Measurements from ENCODE around the gene KCNC3.
A peak's percentile ranks its signal among the peaks of the same experiment; 100 is the strongest.
"Not testable (repeated sequence)": the region's sequence is repeated elsewhere in the genome, so short reads cannot be mapped to it uniquely, and the experiment has no call there.

The KCNC3 gene

GRCh38 chr19:50353487-50353880, 24.3 kb upstream of the KCNC3 start:
- not testable (repeated sequence) for DNase-seq (ENCODE audit: low read depth)

DNA sequence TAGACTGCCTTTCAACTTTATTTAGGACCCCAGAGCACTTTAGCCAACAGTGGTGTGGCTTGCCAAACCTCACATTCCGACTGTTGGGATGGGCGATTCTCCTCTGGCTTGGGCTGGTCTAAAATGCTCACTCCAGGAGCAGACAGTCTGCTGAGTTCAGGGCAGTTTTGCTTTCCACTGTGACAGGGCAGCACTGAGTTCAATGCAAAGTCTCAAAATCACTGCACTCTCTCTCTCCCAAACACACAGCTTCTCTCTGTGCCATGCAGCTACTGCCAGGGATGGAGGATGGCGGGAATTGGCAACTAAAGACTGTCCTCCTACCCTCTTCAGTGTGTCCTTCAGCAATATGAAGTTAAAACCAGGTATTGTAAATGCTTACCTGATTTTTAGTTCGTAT, 23.1 kb upstream of the KCNC3 start:
- no peak for DNase-seq (ENCODE audit: low read depth)

DNA sequence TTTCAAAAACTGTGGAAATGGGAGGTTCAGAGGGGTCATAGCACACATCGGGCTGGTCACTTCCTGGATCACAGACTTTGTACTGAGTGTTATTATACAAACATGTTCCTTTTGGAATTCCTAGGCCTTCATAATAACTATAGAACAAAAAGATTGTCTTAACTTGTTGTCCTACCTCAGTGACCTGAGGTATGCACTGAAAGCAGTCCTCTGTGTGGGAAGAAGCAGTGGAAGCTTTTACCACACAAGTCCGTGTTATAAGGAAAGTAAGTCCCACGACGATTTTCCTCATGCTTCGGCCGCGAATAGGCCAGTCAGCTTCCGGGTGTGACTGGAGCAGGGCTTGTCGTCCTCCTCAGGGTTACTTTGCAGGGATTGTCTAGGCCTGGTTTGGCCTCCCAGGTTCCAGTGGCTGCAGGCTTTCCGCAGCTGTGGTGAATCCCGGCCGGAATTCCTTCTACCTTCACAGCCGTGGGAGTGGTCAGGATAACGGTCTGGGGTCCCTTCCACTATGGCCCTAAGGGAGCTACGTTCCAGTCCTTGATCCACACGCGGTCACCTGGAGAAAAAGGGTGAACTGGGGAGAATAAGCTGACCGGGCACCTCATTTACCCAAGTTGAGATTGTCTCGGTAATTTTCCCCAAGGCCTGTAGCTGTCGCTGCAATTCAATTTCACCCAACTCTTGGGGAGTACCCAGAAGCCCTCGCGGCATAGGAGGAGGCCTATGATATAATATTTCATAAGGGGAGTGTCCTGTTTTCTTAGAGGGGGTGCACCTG, 20.3 kb upstream of the KCNC3 start:
- DNase-seq (ENCODE audit: low read depth), result no peak

DNA sequence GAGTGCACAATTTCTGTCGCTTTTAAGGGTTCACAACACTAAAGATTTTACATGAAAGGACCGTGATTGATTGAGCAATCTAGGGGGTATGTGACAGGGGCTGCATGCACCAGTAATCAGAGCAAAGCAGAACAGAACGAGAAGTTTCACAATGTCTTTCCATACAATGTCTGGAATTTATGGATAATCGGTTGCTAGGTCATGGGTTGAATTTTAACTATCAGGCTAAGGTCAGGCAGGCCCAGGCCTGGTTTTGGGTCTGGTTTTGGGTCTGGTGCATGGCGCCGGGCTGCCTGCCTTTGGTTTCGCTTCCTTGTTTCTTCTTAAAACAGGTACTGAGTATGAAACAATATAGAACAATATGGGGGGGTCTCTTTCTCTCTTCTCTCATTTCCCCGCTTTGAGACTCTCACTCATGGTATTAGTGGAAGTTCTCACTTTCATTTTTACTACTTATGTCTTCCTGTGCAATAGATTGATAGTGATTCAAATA, 18.0 kb upstream of the KCNC3 start:
- DNase-seq (ENCODE audit: low read depth), result not testable (repeated sequence)

- DNase-seq (ENCODE audit: low read depth), result no peak
These were observed 15.6 kb upstream of the KCNC3 start for GRCh38 chr19:50344661-50345318.

- no peak for DNase-seq (ENCODE audit: low read depth)
These were observed 12.0 kb upstream of the KCNC3 start for GRCh38 chr19:50341091-50341564.

DNA sequence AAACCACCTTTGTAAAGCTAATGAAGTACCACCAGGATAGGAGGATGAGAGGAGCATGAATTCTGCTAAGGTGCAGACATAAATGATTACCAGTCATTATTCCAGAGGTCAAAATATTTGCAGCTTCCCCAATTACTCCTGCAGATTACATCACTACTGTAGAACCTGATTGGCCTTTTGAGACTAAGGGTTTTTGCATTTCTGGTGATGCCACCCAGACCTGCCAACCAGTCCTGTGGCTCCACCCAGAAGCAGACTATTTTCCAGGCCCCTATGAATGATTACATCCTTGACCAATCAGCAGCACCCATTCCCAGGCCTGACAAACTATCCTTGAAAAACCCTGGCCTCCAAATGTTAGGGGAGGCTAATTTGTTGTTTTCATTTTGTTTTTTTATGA, 11.2 kb upstream of the KCNC3 start:
- DNase-seq (ENCODE audit: low read depth), result no peak

GRCh38 chr19:50337031-50337430, 7.9 kb upstream of the KCNC3 start:
- DNase-seq (ENCODE audit: low read depth), result not testable (repeated sequence)

DNA sequence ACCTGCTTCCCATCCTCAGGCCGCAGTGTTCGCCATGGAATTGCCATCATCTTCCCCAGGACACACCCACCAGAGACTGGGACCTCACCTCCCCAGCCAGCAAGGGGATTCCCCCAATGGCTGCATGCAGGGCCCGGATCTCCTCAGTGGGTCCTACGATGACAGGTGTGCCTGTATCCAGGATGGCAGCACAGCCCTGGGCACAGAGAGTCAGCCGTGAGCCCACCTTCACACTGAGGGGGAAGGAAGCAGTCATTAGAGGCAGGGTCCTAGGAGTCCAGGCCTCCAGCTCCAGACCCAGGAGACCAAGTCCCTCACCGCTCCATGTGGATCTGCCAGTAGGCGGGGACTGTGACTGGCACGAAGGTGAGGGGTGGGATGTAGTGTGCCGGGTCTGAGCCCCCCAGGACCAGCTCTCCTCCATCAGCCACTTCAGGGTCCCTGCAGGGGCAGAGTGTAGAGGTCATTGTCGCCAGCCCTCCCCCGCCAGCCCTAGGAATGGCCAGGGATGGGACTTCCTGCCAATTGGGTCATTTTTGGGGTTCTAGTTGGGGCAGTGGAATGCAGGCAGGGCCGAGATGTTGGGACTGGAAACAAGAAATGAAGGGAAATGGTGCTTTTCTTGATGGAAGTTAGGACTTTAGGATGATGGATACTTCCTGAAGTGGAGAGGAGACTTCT, 5.7 kb upstream of the KCNC3 start:
- no peak for DNase-seq (ENCODE audit: low read depth)

- peak; percentile 6 for DNase-seq (ENCODE audit: low read depth)
These were observed 4.8 kb upstream of the KCNC3 start for GRCh38 chr19:50333737-50334617.

- DNase-seq (ENCODE audit: low read depth), result no peak
These were observed 4.1 kb upstream of the KCNC3 start for GRCh38 chr19:50333235-50333736.

DNA sequence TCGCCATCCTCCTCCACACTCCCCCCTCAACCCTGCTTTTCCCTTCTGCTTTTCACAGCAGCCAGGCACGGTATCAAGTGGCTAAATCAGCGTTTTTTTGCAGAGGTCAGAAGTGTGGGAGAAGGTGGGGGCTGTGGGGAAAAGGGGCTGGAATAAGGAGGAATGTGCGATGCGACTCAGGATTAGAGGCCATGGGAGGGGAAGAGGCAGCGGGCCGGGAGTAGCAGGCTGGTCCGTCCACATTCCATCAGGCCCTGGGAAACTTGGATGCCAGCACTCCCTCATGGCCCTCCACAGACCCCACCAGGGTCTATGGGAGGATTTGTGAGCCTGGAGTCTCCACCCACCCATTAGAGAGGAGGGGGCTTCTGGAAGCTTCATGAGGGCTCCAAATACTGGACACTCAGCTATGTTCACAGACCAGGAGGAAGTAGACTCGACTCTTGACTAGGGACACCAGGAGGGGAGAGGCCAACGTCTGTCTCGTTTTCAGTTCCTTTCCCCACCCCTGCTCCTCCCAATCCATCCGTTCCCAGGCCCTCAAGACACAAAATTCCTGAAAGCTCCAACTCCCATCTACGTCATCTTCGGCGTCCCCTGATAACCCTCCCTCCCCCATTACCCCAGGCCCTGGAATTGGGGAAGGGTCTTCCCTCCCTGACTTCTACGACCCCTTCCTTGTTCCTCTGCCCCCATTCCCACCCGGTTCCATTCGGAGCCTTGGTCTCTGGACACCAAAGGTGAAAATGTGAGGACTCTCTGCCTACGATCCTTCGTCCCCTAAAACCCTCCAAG, 3.3 kb upstream of the KCNC3 start:
- DNase-seq (ENCODE audit: low read depth), result no peak

- no peak for DNase-seq (ENCODE audit: low read depth)
These were observed 2.7 kb upstream of the KCNC3 start for GRCh38 chr19:50331994-50332243.

DNA sequence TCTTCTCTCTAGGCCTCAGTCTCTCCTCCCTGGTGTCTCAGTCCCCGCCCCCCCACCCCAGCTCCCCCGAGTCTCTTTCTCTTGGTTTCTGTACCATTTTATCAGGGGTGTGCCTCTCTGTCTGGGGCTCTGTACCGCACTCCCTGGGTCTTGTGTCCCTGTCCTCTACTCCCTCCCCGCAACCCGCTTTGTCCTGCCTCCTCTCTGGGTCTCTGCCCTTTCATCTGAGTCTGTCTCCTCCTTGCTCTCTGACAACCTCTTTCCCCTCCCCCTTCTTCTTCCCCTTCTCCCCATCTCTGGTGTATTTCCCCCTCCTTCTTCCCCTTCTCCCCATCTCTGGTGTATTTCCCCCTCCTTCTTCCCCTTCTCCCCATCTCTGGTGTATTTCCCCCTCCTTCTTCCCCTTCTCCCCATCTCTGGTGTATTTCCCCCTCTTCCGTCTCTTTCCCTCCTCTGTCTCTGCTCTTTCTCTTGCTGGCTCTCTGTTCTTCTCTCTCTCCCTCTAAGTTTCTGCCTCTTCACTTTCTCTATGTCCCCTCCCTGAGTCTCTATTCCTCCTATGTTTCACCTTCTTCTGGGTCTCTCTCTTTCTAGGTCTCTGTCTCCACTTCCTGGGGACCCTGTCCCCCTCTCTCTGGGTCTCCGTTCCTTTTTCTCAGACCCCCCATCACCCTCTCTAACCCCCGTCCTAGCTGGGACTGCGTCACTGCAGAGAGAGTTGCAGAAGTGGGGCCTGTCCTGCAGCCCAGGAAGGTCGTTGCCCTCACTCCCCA, 2.2 kb upstream of the KCNC3 start:
- DNase-seq (ENCODE audit: low read depth), result no peak

- no peak for DNase-seq (ENCODE audit: low read depth)
These were observed 1.3 kb upstream of the KCNC3 start for GRCh38 chr19:50330365-50331078.

DNA sequence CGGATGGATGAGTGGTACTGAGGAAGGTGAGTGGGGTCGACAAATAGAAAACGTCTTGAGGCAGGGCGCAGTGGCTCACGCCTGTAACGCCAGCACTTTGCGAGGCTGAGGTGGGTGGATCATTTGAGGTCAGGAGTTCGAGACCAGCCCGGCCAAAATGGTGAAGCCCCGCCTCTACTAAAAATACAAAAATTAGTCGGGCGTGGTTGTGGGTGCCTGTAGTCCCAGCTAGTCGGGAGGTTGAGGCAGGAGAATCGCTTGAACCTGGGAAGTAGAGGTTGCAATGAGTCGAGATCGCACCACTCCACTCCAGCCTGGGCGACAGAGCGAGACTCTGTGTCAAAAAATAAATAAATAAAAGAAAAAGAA, 733 bp upstream of the KCNC3 start:
- DNase-seq (ENCODE audit: low read depth), result not testable (repeated sequence)

DNA sequence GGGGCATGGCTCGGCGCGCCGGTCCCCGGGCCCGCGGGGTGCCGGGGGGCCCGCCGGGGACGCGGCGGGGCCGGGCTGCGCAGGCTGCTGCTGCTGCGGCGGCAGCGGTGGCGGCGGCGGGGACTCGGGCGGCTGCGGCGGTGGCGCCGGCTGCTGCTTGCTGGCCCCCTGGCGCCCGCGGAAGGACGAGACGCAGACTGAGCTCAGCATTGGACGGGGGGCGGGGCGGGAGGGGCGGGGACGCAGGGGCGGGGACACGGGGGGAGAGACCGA, 368 bp downstream of the KCNC3 start:
- DNase-seq (ENCODE audit: low read depth), result no peak

DNA sequence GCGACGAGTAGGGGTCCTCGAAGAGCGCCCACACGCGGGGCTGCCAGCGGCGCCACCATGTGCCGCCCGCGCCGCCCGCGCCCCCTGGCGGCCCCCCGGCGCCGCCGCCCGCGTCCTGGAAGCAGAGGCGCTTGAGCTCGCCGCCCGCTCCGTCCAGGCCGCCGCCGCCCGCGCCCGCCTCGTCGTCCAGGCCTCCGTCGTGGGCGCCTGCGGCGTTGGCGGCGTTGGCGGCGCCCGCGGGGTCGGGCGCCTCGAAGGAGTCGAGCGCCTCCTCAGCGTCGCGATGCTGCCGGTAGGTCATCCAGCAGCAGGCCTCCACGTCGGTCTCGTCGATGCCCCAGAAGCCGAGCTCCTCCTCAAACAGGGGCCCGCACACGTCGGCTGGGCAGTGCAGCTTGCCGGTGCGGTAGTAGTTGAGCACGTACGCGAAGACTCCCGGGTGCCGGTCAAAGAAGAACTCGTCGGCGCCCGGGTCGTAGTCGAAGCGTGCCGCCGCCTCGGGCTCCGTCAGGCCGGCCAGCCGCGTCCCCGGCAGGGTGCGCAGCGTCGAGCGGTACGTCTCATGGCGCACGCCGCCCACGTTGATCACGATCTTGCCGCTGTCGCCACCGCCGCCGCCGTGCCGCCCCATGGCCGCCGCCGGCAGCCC, 829 bp downstream of the KCNC3 start:
- DNase-seq (ENCODE audit: low read depth), result no peak

GRCh38 chr19:50327461-50328223, 1.5 kb downstream of the KCNC3 start:
- DNase-seq (ENCODE audit: low read depth), result no peak

Measured in GM04504 (cell line).